ENCODE data around the gene CAVIN1.
"Not testable (repeated sequence)": the region's sequence is repeated elsewhere in the genome, so short reads cannot be mapped to it uniquely, and the experiment has no call there.

CAVIN1 gene

GRCh38 chr17:42422958-42423712, at the start of gene CAVIN1:
Gene CAVIN1 (minus strand): TSS chr17:42423256. CDS start chr17:42423097, 159 bp downstream.
- no peak for DNase-seq (ENCODE audit: low read depth)

GRCh38 chr17:42467889-42468288, 44.8 kb upstream of the CAVIN1 start:
- no peak for DNase-seq (ENCODE audit: low read depth)

GRCh38 chr17:42463976-42464400, 40.9 kb upstream of the CAVIN1 start:
- no peak for DNase-seq (ENCODE audit: low read depth)

- no peak for DNase-seq (ENCODE audit: low read depth)
Measured at GRCh38 chr17:42460371-42460770, 37.3 kb upstream of the CAVIN1 start.

- DNase-seq (ENCODE audit: low read depth) = no peak
Measured at GRCh38 chr17:42459801-42460281, 36.8 kb upstream of the CAVIN1 start.

- DNase-seq (ENCODE audit: low read depth) = no peak
Measured at GRCh38 chr17:42459256-42459800, 36.3 kb upstream of the CAVIN1 start.

- peak; percentile 83 for DNase-seq (ENCODE audit: low read depth)
Measured at GRCh38 chr17:42458497-42459255, 35.6 kb upstream of the CAVIN1 start, which contains the start of gene ATP6V0A1. Gene ATP6V0A1 (plus strand): TSS chr17:42458878. CDS start chr17:42460895, 2,017 bp downstream.

GRCh38 chr17:42457107-42457792, 34.2 kb upstream of the CAVIN1 start:
- no peak for DNase-seq (ENCODE audit: low read depth)

- DNase-seq (ENCODE audit: low read depth) = no peak
Measured at GRCh38 chr17:42456223-42457106, 33.4 kb upstream of the CAVIN1 start.

- not testable (repeated sequence) for DNase-seq (ENCODE audit: low read depth)
Measured at GRCh38 chr17:42454987-42455386, 31.9 kb upstream of the CAVIN1 start.

GRCh38 chr17:42453439-42453838, 30.4 kb upstream of the CAVIN1 start:
- no peak for DNase-seq (ENCODE audit: low read depth)

GRCh38 chr17:42451270-42451669, 28.2 kb upstream of the CAVIN1 start:
- not testable (repeated sequence) for DNase-seq (ENCODE audit: low read depth)

GRCh38 chr17:42449838-42450237, 26.8 kb upstream of the CAVIN1 start:
- not testable (repeated sequence) for DNase-seq (ENCODE audit: low read depth)

- not testable (repeated sequence) for DNase-seq (ENCODE audit: low read depth)
Measured at GRCh38 chr17:42449176-42449575, 26.1 kb upstream of the CAVIN1 start.

GRCh38 chr17:42442196-42442565, 19.1 kb upstream of the CAVIN1 start:
- no peak for DNase-seq (ENCODE audit: low read depth)

- no peak for DNase-seq (ENCODE audit: low read depth)
Measured at GRCh38 chr17:42441371-42442195, 18.5 kb upstream of the CAVIN1 start.

- no peak for DNase-seq (ENCODE audit: low read depth)
Measured at GRCh38 chr17:42438600-42439567, 15.8 kb upstream of the CAVIN1 start.

GRCh38 chr17:42436391-42436790, 13.3 kb upstream of the CAVIN1 start:
- no peak for DNase-seq (ENCODE audit: low read depth)

- DNase-seq (ENCODE audit: low read depth) = no peak
Measured at GRCh38 chr17:42431758-42432161, 8.7 kb upstream of the CAVIN1 start.

All from stimulated activated CD8-positive, alpha-beta memory T cell treated with anti-CD3 and anti-CD28 coated beads, Interleukin-4, amount 100 ng/mL, for 24 hours (primary cell).